Tibial nerve (tissue), 4 donors: ENCODE results near the gene IFI30.

Source experiments
- EP300 ChIP-seq, 2 donors: sonication (generic); formaldehyde crosslinking; IDR thresholded peaks; one replicate each; pipeline ENCODE4 v1.6.1; 2017; ENCODE audit warnings: antibody characterized with exemption in 2 of 2, mild to moderate bottlenecking in 1 of 2
- POLR2A ChIP-seq, 2 donors: fragments of 450-650 bp; IDR thresholded peaks; one replicate each; pipeline ENCODE4 v1.6.1; 2017; ENCODE audit warnings: antibody characterized with exemption in 2 of 2, mild to moderate bottlenecking in 2 of 2, moderate library complexity in 2 of 2
- TF ChIP-seq, protein P1 (sequence below), 5 experiments: fragments of 200-600 bp in 3 of 5; fragments of 450-650 bp in 2 of 5; sonication (generic) in 3 of 5; IDR thresholded peaks; one replicate each; pipeline ENCODE4 v1.5.1; 2016 to 2019; ENCODE audit warnings: antibody characterized with exemption in 5 of 5, mild to moderate bottlenecking in 3 of 5, moderate library complexity in 2 of 5

DNA sequence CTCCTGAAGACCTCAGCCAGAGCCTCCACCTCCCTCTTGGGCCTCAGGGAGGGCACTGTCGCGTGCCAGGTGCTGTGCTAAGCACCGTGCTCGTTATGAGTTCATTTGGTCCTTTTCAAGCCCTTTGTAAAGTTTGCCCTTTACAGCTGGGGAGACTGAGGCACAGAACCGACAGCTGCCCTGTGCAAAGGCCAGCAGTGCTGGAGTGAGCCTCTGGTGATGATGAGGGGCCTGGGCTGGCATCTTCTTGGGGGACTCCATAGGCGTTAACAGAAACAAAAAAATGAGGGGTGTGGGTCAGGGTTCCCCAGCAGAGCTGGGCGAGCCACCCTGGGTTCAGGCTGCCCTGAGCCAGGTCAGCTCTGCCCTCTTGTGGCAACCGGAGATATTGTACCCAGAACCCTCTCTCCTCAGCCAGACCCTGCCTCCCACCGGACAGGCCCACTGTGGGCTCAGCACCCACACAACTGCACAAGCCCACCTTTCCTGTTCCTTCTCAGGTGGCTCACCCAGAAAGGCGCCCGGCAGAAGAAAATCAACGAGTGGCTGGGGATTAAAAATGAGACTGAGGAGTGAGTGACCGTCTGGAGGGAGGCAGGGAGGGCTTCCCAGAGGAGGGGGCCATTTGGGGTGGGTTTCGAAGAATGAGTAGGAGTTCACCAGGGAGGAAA lies 5.5 kb upstream of the IFI30 start:
- TF ChIP-seq, protein P1, sequence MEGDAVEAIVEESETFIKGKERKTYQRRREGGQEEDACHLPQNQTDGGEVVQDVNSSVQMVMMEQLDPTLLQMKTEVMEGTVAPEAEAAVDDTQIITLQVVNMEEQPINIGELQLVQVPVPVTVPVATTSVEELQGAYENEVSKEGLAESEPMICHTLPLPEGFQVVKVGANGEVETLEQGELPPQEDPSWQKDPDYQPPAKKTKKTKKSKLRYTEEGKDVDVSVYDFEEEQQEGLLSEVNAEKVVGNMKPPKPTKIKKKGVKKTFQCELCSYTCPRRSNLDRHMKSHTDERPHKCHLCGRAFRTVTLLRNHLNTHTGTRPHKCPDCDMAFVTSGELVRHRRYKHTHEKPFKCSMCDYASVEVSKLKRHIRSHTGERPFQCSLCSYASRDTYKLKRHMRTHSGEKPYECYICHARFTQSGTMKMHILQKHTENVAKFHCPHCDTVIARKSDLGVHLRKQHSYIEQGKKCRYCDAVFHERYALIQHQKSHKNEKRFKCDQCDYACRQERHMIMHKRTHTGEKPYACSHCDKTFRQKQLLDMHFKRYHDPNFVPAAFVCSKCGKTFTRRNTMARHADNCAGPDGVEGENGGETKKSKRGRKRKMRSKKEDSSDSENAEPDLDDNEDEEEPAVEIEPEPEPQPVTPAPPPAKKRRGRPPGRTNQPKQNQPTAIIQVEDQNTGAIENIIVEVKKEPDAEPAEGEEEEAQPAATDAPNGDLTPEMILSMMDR (IDR thresholded peaks at IDR 0.05): peak; percentile 55 to 84 (median 66)
- no peak for TF ChIP-seq EP300 (IDR thresholded peaks at IDR 0.05)
- TF ChIP-seq POLR2A (IDR thresholded peaks at IDR 0.05): no peak
